ENCODE data around the gene MITF.

The MITF gene

GRCh38 chr3:69967156-69967555, 227.9 kb downstream of the MITF start:
- no peaks in the 10 kb centered on the region; the same call in 1 of the 2 replicates for H3K36me3 ChIP-seq
- no peak for TF ChIP-seq CTCF (IDR thresholded peaks at IDR 0.05; ENCODE audit: low read depth, low read length)
- no peak overlapping the region for H3K4me3 ChIP-seq (ENCODE audit: low read depth, low read length)
- H3K27me3 ChIP-seq, result no peaks in the 10 kb centered on the region
- no peaks in the 10 kb centered on the region for H3K4me1 ChIP-seq
- H3K9me3 ChIP-seq, result no peaks in the 10 kb centered on the region
- DNase-seq, result no peak

DNA sequence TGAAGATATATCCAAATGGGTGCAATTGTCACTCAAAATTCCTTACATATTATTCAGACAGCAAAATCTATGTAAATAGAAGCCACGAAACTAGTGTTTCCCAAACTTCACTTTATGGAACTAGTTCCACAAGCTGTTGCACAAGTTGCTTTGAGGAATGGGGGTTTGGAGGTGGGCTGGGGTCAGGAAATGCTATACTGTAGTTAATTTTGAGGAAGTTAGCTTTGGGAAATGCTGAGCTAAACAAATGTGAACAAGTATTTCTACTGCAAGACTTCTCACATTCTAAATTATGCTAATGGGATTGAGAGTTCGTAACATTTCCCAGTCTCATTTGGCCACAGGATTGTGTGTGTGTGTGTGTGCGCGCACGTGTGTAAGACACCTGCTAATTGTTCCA, 231.6 kb downstream of the MITF start:
- DNase-seq, result no peak
- no peak for TF ChIP-seq CTCF (IDR thresholded peaks at IDR 0.05; ENCODE audit: low read depth, low read length)
- H3K9me3 ChIP-seq, result no peaks in the 10 kb centered on the region
- no peaks in the 10 kb centered on the region; the same call in 1 of the 2 replicates for H3K4me1 ChIP-seq
- no peaks in the 10 kb centered on the region for H3K27me3 ChIP-seq
- H3K36me3 ChIP-seq, result no peaks in the 10 kb centered on the region
- H3K4me3 ChIP-seq (ENCODE audit: low read depth, low read length), result no peak overlapping the region

DNA sequence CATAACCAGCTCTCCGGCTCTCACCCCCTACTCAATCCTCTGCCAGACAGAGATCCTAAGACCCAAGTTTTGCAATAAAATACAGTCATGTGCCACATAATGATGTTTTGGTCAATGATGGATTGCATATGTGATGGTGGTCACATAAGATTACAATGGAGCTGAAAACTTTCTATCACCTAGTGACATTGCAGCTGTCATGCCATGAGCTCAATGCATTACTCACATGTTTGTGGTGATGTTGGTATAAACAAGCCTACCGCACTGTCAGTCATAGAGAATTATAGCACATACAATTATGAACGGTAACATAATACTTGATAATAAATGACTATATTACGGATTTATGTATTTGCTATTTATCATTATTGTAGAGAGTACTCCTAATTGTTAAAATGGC, 233.4 kb downstream of the MITF start:
- no peak for DNase-seq
- Histone ChIP-seq H3K9me3 (no peaks in the 10 kb centered on the region), H3K36me3 (no peaks in the 10 kb centered on the region), H3K4me3 (ENCODE audit: low read depth, low read length) (no peak overlapping the region), H3K27me3 (no peaks in the 10 kb centered on the region), H3K4me1 (no peaks in the 10 kb centered on the region; the same call in 1 of the 2 replicates)
- TF ChIP-seq CTCF (IDR thresholded peaks at IDR 0.05; ENCODE audit: low read depth, low read length), result no peak

DNA sequence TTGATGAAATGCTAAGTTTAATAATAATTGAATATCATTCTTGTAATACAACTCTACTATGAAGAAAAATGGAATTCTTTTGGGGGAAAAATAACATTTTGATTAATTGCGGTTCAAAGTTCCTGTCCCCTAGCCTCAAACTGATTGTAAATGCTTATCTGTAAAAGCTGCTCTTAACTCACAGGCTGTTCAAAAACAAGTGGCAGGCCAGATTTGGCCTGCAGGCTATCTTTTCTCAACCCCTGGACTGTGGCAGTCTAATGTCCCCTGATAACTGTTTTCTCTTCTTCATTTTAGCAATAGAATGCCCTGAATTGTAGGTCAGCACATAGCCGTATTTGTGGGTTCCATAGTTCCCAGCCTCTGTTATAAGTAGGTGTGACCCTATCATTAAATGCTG, 236.8 kb downstream of the MITF start:
- no peak for DNase-seq
- H3K27me3 ChIP-seq, result no peaks in the 10 kb centered on the region
- H3K4me3 ChIP-seq (ENCODE audit: low read depth, low read length), result no peak overlapping the region
- no peak for TF ChIP-seq CTCF (IDR thresholded peaks at IDR 0.05; ENCODE audit: low read depth, low read length)
- peaks cover 4% of the 10 kb centered on the region; the same call in 1 of the 2 replicates for H3K9me3 ChIP-seq
- no peaks in the 10 kb centered on the region; the same call in 1 of the 2 replicates for H3K4me1 ChIP-seq
- no peaks in the 10 kb centered on the region for H3K36me3 ChIP-seq

DNA sequence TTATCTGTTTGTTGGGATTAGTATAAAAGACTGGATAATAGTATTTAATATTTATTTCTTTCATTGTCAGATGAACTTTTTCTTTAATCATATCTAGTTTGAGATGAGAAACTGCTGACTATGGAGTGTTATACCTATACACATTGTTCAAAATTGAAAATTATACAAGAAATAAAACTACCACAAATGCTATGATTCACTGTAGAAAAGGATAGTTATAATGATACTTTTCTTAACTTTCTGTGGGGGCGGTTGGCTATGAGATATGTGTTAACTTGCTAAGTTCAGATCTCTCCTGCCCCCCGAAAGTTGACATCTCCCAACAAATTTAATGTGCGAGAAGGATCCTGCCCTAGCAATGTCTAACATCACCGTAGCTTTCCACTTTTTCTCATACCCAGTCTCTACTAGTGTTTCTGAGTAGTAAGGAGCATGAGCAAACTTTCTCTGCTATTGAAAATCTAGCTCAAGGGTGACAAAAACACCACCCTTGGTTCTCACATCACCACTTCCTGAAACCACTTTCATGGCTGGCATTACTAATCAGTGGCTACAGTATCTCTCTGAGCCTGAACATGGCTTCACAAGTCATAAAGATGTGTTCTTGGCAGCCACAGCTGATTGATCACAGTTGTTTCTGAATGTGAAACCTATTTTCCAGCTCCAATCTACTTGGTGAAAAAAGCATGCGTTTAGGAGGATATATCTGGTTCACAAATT, 244.4 kb downstream of the MITF start:
- no peak for DNase-seq
- Histone ChIP-seq H3K4me3 (ENCODE audit: low read depth, low read length) (no peak overlapping the region), H3K27me3 (no peaks in the 10 kb centered on the region; the same call in 1 of the 2 replicates), H3K9me3 (no peaks in the 10 kb centered on the region; the same call in 1 of the 2 replicates), H3K4me1 (no peaks in the 10 kb centered on the region), H3K36me3 (no peaks in the 10 kb centered on the region)
- TF ChIP-seq CTCF (IDR thresholded peaks at IDR 0.05; ENCODE audit: low read depth, low read length), result no peak

DNA sequence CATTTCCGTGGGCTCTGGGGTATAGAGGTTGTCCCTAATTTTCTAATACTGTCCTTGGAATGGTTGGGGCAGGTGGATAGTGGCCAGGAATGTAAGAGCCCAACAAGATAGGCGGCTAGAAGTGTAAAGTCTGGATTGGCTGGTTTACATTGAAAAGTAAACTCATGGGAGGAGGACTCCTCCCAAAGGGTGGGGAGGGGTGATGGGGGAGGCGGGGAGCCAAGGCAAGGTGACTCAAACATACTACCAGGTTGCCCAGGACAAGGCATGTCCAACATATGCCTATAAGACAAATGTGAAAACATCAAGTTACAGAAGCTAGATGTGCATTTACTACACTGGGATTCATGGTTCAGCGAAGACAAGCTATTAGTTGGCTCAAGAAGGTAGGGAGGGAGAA, 246.0 kb downstream of the MITF start:
- no peaks in the 10 kb centered on the region for H3K36me3 ChIP-seq
- H3K9me3 ChIP-seq, result no peaks in the 10 kb centered on the region
- H3K4me1 ChIP-seq, result no peaks in the 10 kb centered on the region
- no peaks in the 10 kb centered on the region; the same call in 1 of the 2 replicates for H3K27me3 ChIP-seq
- no peak for TF ChIP-seq CTCF (IDR thresholded peaks at IDR 0.05; ENCODE audit: low read depth, low read length)
- no peak overlapping the region for H3K4me3 ChIP-seq (ENCODE audit: low read depth, low read length)
- DNase-seq, result no peak

Measured in BE2C (cell line).